ENCODE measurements around the gene HS3ST6.
"Not testable (repeated sequence)": the region's sequence is repeated elsewhere in the genome, so short reads cannot be mapped to it uniquely, and the experiment has no call there.

Gene HS3ST6

DNA sequence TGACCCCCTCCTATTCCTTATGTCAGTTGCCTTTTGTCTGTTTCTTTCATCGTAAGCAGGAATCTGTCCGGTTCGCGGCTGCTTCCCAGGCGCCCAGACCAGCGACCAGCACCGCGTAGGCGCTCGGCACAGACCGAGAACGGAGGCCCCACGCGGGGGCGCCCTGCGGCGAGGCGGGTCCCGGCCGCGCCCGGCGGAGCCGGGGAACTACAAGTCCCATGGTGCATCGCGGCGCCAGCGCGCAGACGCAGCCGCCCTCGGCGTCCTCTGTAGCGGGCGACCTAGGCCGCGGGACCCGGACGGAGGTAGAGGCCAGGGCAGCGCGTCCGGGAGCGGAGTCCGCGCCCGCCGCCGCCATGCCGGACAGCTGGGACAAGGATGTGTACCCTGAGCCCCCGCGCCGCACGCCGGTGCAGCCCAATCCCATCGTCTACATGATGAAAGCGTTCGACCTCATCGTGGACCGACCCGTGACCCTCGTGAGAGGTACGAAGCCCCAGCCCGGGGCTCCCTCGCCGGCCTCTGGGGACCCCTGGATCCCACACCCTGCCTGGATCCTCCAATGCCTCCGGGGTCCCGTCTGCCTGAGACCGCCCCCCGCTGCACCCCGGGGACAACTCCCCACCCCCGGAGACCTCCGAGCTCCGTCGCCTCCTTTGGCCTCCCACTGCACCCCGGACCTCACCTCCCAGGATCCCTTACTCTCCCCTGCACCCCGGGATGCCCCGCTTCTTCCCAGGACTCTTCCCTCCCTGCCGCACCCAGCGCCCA lies 41.2 kb upstream of the HS3ST6 start, which contains the start of gene NDUFB10:
NDUFB10 (plus strand) TSS at position 270 of the 771 bp plus-strand sequence; CDS start at position 357, 87 bp downstream.
- Histone ChIP-seq H3K4me1 (ENCODE audit: control insufficient read depth, insufficient read depth, low read length) (peaks cover 15% of the 10 kb centered on the region), H3K36me3 (ENCODE audit: control insufficient read depth, insufficient read depth, low read length) (peaks cover 32% of the 10 kb centered on the region), H3K27me3 (ENCODE audit: control insufficient read depth, insufficient read depth, low read length) (no peaks in the 10 kb centered on the region), H3K9ac (ENCODE audit: low read length) (peak within 1 kb of the TSS; percentile 88), H3K27ac (ENCODE audit: low read depth, low read length) (peak within 1 kb of the TSS; percentile 88), H3K4me3 (ENCODE audit: low read depth, low read length) (peak within 1 kb of the TSS; percentile 98), H3K9me3 (ENCODE audit: control insufficient read depth, insufficient read depth, low read depth, low read length) (no peaks in the 10 kb centered on the region)

DNA sequence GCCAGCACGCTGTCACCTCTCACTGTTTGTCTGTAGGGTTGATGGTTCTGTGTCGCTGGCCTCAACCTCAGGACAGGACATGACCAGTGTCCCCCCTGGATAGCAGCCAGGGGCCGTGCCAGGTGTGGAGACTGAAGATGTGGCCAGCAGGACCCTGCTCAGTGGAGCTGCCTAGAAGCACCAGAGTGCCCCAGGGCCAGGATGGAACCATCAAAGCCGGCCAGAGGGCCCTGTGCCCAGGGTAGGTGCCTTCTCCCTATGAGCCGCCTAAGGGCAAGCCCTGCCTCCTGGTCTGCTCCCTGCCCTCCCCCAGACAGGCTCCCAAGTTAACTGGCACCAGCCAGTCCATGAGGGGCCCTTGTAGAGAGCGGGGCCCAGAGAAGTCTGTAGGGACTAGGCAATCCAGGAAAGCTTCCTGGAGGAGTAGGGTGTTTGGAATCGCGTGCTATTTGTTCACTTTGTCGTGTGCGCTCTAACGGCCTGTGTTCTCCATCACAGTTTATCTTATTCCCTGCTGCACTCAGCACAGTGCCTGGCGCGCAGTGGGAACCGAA lies 40.6 kb upstream of the HS3ST6 start:
- peaks cover 28% of the 10 kb centered on the region for H3K36me3 ChIP-seq (ENCODE audit: control insufficient read depth, insufficient read depth, low read length)
- no peak overlapping the region for H3K27ac ChIP-seq (ENCODE audit: low read depth, low read length)
- H3K27me3 ChIP-seq (ENCODE audit: control insufficient read depth, insufficient read depth, low read length), result no peaks in the 10 kb centered on the region
- peak overlapping the region; percentile 21 for H3K9ac ChIP-seq (ENCODE audit: low read length)
- peak overlapping the region; percentile 98 for H3K4me3 ChIP-seq (ENCODE audit: low read depth, low read length)
- no peaks in the 10 kb centered on the region for H3K9me3 ChIP-seq (ENCODE audit: control insufficient read depth, insufficient read depth, low read depth, low read length)
- peaks cover 15% of the 10 kb centered on the region for H3K4me1 ChIP-seq (ENCODE audit: control insufficient read depth, insufficient read depth, low read length)

DNA sequence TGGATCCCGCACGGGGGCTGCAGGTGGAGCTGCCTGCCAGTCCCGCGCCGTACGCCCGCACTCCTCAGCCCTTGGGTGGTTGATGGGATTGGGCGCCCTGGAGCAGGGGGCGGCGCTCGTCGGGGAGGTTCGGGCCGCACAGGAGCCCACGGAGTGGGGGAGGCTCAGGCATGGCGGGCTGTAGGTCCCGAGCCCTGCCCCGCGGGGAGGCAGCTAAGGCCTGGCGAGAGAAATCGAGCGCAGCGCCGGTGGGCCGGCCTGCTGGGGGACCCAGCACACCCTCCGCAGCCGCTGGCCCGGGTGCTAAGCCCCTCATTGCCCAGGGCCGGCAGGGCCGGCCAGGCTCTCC lies 39.9 kb upstream of the HS3ST6 start:
- H3K27ac ChIP-seq (ENCODE audit: low read depth, low read length); H3K9me3 ChIP-seq (ENCODE audit: control insufficient read depth, insufficient read depth, low read depth, low read length); H3K9ac ChIP-seq (ENCODE audit: low read length); H3K4me3 ChIP-seq (ENCODE audit: low read depth, low read length); H3K27me3 ChIP-seq (ENCODE audit: control insufficient read depth, insufficient read depth, low read length): not testable (repeated sequence)
- H3K36me3 ChIP-seq (ENCODE audit: control insufficient read depth, insufficient read depth, low read length), result peaks cover 21% of the 10 kb centered on the region
- H3K4me1 ChIP-seq (ENCODE audit: control insufficient read depth, insufficient read depth, low read length), result peaks cover 15% of the 10 kb centered on the region

DNA sequence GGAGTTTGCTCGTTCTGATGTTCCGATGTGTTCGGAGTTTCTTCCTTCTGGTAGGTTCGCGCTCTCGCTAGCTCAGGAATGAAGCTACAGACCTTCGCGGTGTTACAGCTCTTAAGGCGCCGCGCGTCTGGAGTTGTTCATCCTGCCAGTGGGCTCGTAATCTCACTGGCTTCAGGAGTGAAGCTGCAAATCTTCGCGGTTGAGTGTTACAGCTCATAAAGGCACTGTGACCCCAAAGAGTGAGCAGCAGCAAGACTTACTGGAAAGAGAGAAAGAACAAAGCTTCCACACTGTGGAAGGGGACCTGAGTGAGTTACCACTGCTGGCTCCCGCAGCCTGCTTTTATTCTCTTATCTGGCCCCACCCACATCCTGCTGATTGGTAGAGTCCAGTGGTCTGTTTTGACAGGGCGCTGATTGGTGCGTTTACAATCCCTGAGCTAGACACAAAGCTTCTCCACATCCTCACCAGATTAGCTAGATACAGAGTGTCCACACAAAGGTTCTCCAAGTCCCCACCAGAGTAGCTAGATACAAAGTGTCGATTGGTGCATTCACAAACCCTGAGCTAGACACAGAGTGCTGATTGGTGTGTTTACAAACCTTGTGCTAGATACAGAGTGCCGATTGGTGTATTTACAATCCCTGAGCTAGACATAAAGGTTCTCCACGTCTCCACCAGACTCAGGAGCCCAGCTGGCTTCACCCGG lies 39.4 kb upstream of the HS3ST6 start:
- not testable (repeated sequence) for H3K9ac ChIP-seq (ENCODE audit: low read length); H3K27ac ChIP-seq (ENCODE audit: low read depth, low read length); H3K4me3 ChIP-seq (ENCODE audit: low read depth, low read length); H3K9me3 ChIP-seq (ENCODE audit: control insufficient read depth, insufficient read depth, low read depth, low read length); H3K27me3 ChIP-seq (ENCODE audit: control insufficient read depth, insufficient read depth, low read length)
- Histone ChIP-seq H3K4me1 (ENCODE audit: control insufficient read depth, insufficient read depth, low read length) (peaks cover 15% of the 10 kb centered on the region), H3K36me3 (ENCODE audit: control insufficient read depth, insufficient read depth, low read length) (peaks cover 16% of the 10 kb centered on the region)

DNA sequence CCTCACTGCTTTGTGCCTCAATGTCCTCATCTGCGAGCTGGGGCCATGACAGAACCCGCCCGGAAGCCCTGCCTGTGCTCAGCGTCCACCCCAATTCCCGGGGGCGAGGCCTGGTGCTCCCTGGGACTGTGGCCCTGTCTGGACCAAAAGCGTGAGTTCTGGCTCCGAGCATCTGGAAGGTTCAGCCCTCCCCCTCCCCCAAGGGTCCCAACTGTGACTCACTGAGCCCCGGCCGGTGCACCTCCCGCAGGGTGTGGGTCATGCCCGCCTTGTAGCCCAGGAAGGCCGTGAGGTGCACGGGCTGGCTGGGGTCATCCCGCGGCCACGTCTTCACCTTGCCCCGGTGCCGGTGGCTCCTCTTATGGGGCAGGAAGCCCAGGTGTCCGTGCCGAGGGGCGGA lies 35.5 kb upstream of the HS3ST6 start:
- no peak overlapping the region for H3K4me3 ChIP-seq (ENCODE audit: low read depth, low read length)
- peaks cover 5% of the 10 kb centered on the region for H3K4me1 ChIP-seq (ENCODE audit: control insufficient read depth, insufficient read depth, low read length)
- H3K27ac ChIP-seq (ENCODE audit: low read depth, low read length), result no peak overlapping the region
- no peak overlapping the region for H3K9ac ChIP-seq (ENCODE audit: low read length)
- H3K36me3 ChIP-seq (ENCODE audit: control insufficient read depth, insufficient read depth, low read length), result no peaks in the 10 kb centered on the region
- no peaks in the 10 kb centered on the region for H3K27me3 ChIP-seq (ENCODE audit: control insufficient read depth, insufficient read depth, low read length)
- H3K9me3 ChIP-seq (ENCODE audit: control insufficient read depth, insufficient read depth, low read depth, low read length), result no peaks in the 10 kb centered on the region

DNA sequence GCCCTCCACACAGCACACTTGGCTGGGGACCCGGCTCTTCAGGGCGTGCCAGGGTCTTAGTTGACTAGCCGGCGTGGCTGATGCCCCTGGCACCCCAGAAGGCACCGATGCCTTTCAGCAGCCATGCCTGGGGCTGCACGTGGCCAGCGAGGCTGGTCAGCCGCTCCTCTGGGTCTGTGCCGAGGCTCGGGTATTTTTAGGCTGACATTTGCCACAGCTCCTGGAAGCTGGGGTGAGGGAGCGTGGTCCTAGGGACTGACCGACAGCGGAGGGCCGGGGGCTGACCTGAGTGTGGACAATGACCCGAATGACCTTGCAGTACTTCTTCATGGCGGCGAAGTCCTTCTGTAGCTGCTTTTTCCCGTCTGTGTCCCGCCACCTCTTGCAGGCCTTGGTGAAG lies 32.3 kb upstream of the HS3ST6 start:
- H3K27me3 ChIP-seq (ENCODE audit: control insufficient read depth, insufficient read depth, low read length), result no peaks in the 10 kb centered on the region
- H3K9ac ChIP-seq (ENCODE audit: low read length), result no peak overlapping the region
- peaks cover 3% of the 10 kb centered on the region; the same call in 1 of the 2 replicates for H3K4me1 ChIP-seq (ENCODE audit: control insufficient read depth, insufficient read depth, low read length)
- H3K36me3 ChIP-seq (ENCODE audit: control insufficient read depth, insufficient read depth, low read length), result no peaks in the 10 kb centered on the region
- H3K4me3 ChIP-seq (ENCODE audit: low read depth, low read length), result no peak overlapping the region
- H3K27ac ChIP-seq (ENCODE audit: low read depth, low read length), result no peak overlapping the region
- no peaks in the 10 kb centered on the region for H3K9me3 ChIP-seq (ENCODE audit: control insufficient read depth, insufficient read depth, low read depth, low read length)

DNA sequence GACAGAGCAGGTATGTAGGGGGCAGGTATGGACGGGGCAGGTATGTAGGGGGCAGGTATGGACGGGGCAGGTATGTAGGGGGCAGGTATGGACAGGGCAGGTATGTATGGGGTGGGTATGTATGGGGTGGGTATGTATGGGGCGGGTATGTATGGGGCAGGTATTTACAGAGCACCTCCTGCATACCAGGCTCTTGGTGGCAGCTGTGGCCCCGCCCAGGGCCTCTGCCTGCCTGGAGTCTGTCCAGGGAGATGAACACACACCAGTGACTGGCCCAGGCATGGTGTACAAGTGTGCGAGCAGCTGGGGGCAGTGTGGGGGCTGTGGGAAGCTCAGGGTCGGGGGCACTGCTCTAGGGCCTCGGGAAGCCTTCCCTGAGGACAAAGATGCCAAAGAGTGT lies 31.8 kb upstream of the HS3ST6 start:
- Histone ChIP-seq H3K36me3 (ENCODE audit: control insufficient read depth, insufficient read depth, low read length) (no peaks in the 10 kb centered on the region), H3K4me3 (ENCODE audit: low read depth, low read length) (no peak overlapping the region), H3K27ac (ENCODE audit: low read depth, low read length) (no peak overlapping the region), H3K9me3 (ENCODE audit: control insufficient read depth, insufficient read depth, low read depth, low read length) (no peaks in the 10 kb centered on the region), H3K27me3 (ENCODE audit: control insufficient read depth, insufficient read depth, low read length) (no peaks in the 10 kb centered on the region), H3K9ac (ENCODE audit: low read length) (no peak overlapping the region), H3K4me1 (ENCODE audit: control insufficient read depth, insufficient read depth, low read length) (peaks cover 3% of the 10 kb centered on the region; the same call in 1 of the 2 replicates)

DNA sequence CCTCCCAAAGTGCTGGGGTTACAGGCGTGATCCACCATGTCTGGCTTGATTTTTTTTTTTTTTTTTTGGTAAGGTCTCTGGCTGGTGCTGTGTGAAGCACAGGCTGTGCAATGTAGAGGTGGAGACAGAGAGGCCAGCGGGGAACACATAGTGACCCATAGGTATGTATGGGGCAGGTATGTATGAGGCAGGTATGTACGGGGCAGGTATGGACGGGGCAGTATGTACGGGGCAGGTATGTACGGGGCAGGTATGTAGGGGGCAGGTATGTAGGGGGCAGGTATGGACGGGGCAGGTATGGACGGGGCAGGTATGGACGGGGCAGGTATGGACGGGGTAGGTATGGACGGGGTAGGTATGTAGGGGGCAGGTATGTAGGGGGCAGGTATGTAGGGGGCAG lies 31.3 kb upstream of the HS3ST6 start:
- H3K27me3 ChIP-seq (ENCODE audit: control insufficient read depth, insufficient read depth, low read length), result no peaks in the 10 kb centered on the region
- no peaks in the 10 kb centered on the region for H3K36me3 ChIP-seq (ENCODE audit: control insufficient read depth, insufficient read depth, low read length)
- no peak overlapping the region for H3K4me3 ChIP-seq (ENCODE audit: low read depth, low read length)
- no peak overlapping the region for H3K9ac ChIP-seq (ENCODE audit: low read length)
- H3K4me1 ChIP-seq (ENCODE audit: control insufficient read depth, insufficient read depth, low read length), result peaks cover 5% of the 10 kb centered on the region; the same call in 1 of the 2 replicates
- H3K27ac ChIP-seq (ENCODE audit: low read depth, low read length), result no peak overlapping the region
- H3K9me3 ChIP-seq (ENCODE audit: control insufficient read depth, insufficient read depth, low read depth, low read length), result no peaks in the 10 kb centered on the region

DNA sequence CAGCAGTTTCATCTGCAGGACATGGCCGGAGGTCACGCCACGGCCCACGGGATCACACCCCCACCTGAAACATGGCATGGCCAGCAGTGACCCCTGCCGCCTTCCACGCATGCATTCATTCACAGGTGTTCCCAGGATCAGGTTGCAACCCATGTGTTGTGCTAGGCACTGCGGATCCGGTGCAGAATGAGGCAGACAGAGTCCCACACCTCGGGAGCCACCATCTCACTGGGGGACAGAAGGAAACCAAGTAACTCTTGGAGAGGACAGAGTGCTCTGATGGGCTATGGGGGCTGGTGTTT lies 29.1 kb upstream of the HS3ST6 start:
- Histone ChIP-seq H3K27me3 (ENCODE audit: control insufficient read depth, insufficient read depth, low read length) (no peaks in the 10 kb centered on the region), H3K9ac (ENCODE audit: low read length) (no peak overlapping the region), H3K4me1 (ENCODE audit: control insufficient read depth, insufficient read depth, low read length) (0 out of 2 replicates have a peak, but pooled peaks cover 3% of the 10 kb centered on the region), H3K36me3 (ENCODE audit: control insufficient read depth, insufficient read depth, low read length) (no peaks in the 10 kb centered on the region), H3K27ac (ENCODE audit: low read depth, low read length) (no peak overlapping the region), H3K9me3 (ENCODE audit: control insufficient read depth, insufficient read depth, low read depth, low read length) (no peaks in the 10 kb centered on the region), H3K4me3 (ENCODE audit: low read depth, low read length) (no peak overlapping the region)

DNA sequence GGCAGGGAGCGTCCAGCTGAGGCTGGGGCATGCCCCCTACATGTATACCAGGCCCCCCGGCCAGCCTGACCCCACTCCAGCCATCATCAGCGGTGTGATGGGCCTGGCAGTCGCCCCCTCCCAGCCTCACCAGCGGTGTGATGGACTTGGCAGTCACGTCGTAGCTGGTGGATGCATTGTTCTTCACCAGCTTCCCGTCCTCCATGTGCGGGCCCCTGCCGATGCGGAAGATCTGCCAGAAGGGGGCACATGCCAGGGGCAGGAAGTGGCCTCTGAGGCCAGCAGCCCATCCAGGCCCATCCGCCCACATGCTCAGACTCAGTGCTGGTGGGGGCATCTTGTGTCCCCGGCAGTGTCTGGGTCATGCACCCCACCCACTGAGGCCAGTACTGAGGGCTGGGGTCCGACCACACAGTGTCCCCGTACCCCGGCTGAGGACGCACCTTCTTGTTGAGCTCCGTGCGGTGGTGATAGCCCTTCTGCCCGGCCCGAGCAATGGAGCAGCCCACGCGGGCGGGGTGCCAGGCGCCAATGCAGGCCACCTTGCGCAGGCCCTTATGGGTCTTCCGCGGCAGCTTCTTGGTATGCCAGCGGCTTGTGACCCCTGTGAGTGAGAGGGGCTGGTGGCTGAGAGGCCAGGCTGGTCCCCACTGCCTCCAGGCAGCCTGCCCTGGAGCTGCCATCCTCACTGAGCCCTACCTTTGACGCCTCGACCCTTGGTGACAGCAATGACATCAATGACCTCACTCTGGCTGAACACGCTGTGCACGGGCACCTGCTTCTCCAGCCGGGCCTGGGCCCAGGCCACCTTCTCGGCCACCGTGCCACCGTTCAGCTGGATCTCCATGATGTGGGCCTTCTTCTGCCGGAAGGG lies 28.5 kb upstream of the HS3ST6 start:
- no peak overlapping the region for H3K27ac ChIP-seq (ENCODE audit: low read depth, low read length)
- peaks cover 8% of the 10 kb centered on the region; the same call in 1 of the 2 replicates for H3K4me1 ChIP-seq (ENCODE audit: control insufficient read depth, insufficient read depth, low read length)
- H3K36me3 ChIP-seq (ENCODE audit: control insufficient read depth, insufficient read depth, low read length), result no peaks in the 10 kb centered on the region
- no peaks in the 10 kb centered on the region for H3K27me3 ChIP-seq (ENCODE audit: control insufficient read depth, insufficient read depth, low read length)
- no peak overlapping the region for H3K4me3 ChIP-seq (ENCODE audit: low read depth, low read length)
- H3K9me3 ChIP-seq (ENCODE audit: control insufficient read depth, insufficient read depth, low read depth, low read length), result no peaks in the 10 kb centered on the region
- H3K9ac ChIP-seq (ENCODE audit: low read length), result no peak overlapping the region
